Stimulated activated CD4-positive, alpha-beta T cell treated with anti-CD3 and anti-CD28 coated beads, Interleukin-2, amount 100 ng/mL, for 24 hours (primary cell): ENCODE data around the gene NRIP3.
"Not testable (repeated sequence)": the region's sequence is repeated elsewhere in the genome, so short reads cannot be mapped to it uniquely, and the experiment has no call there.

Experiments used
- DNase-seq, 2 donors: peaks; one replicate each; pipeline ENCODE4 v3.0.0-alpha.2; 2020

NRIP3 gene

GRCh38 chr11:9015677-9016076 is 11.9 kb upstream of the NRIP3 start:
- DNase-seq = peak; percentile 48 to 58

GRCh38 chr11:9014826-9015225 is 11.0 kb upstream of the NRIP3 start:
- DNase-seq = no peak

- no peak for DNase-seq
Observed at GRCh38 chr11:9013373-9013772, 9.6 kb upstream of the NRIP3 start.

DNA sequence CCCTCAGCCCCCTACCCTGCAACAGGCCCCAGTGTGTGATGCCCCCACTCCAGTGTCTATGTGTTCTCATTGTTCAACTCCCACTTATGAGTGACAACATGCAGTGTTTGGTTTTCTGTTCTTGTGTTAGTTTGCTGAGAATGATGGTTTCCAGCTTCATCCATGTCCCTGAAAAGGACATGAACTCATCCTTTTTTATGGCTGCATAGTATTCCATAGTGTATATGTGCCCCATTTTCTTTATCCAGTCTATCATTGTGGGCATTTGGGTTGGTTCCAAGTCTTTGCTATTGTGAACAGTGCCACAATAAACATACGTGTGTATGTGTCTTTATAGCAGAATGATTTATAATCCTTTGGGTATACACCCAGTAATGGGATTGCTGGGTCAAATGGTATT is 5.7 kb upstream of the NRIP3 start:
- not testable (repeated sequence) for DNase-seq

DNA sequence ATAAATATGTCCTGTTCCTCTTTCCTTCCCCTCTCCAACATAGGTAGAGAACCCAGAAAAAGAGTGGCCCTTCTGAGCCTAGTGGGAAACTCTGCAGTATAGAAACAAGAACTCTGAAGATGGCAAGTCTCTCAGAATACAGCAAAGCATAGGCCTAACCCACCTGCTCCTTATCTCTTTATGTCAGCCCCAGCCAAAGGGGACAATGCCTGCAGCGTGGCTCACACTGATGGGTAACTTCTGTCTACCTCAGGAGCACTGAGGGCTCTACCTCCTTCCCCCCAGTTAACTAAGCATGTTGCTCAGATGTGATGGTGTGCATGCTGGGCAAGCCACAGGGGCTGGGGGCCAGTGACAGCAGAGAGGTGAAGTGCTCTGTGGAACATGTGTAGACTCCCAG is 4.9 kb upstream of the NRIP3 start:
- DNase-seq = no peak

GRCh38 chr11:9008011-9008550 is 4.3 kb upstream of the NRIP3 start:
- DNase-seq = no peak

DNA sequence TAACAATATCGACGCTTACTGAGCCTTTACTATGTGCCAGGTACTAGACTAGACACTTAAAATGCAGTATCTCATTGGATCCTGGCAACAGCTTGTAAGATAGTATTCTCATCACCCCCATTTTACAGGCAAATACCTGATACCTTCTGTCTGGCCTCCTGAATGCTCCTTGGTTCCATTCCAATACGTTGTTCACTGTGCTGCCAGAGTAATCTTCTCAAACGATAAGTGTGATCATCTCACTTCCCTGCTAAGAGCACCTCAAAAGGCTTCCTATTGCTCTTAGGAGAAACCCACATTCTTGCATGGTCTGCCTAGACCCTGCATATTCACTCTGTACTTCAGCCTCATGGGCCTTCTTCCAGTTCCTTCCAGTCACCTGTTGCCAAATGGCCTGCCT is 1.3 kb upstream of the NRIP3 start:
- no peak for DNase-seq

DNA sequence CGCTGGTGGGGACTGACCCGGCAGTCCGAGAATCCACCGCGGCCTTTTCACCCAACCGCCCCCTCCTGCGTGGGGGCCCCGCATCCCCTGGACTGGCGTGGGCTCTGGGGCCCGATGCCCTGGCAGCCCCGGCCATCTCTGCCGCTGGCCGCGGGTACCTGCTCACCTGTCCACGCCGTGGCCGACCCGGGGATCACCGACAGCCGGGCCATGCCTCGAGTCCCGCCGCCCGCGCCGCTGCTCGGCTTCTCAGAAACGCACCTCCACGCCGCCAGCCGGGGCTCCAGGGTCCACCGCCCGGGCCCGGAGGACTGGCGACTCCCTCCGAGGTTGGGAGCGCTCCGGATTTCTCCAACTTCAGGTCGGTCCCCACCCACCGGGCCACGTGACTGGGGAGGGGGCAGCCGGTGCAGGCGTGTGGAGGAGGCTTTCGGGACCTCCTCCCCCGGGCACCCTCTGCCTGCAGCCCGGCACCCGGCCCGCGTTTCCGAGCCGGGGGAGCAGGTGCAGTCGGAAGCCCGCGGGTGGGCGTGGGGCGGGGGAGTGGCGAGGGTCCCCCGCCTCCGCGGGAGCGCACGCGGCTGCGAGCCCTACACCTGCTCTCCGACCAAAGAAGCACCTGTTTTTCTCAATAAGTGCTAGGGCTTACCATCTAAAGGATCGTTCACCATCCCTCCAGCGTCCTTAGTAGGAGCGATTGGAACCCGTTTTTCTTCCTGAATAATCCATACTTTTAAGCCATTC is 554 bp upstream of the NRIP3 start:
- peak; percentile 23 to 28 for DNase-seq

GRCh38 chr11:9002920-9003572 is 755 bp downstream of the NRIP3 start:
- DNase-seq = peak; percentile 34 to 37

DNA sequence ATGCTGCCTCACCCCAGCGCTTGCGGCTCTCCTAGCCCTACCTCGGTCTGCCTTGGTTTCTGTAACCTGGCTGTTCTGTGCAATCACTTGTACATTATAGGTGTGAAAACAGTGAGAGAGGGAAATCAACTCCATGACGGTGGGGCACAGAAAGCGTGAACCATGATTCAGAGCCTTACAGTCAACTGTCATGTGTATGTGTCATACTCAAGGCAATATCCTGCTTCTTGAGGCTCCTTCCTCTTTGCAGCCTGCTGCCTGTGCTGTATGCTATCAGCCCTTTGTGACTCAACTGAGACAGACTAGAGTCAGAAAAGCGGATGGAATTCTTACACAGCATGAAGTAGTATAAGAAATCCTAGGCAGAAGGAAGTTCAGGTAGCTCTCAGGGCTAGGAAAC is 2.1 kb downstream of the NRIP3 start:
- DNase-seq = peak; percentile 42 to 55

DNA sequence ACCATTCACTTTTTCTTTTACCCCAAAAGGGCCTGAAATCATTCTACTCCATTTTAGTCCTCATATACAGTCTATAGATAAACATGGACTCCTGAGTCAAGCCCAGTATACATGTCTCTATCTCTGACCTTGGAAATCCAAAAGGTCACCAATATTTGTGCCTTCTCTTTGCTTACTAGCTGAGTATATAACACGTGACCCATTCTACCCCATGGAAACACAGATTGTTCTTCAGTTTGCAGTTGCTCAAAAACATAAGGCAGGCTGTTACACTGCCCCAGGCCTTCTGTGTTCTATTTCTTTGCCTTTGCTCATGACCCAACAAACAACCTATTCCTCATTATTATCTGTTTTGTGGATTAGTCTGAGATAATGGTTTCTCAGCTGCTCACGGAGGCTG is 5.8 kb downstream of the NRIP3 start:
- no peak for DNase-seq

GRCh38 chr11:8997451-8997850 is 6.3 kb downstream of the NRIP3 start:
- no peak for DNase-seq

DNA sequence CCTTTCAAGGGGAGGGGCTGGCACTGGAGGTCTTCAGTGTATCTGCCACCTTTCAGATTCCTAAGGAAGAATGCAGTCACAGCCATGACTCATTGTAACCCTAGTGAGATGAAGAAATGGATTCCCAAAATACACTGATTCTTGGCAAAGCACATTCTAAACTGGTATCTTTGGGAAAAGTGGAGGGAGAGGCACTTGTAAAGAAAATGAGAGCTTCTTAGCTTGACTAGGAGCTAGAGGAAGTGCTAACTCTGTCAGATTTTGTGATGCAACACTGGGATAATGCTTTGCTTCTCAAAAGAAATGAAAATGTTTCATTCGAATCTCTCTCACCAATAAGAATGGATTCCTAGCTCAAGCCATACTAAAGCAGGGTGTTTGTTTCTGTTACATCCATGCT is 14.3 kb downstream of the NRIP3 start:
- DNase-seq = no peak

- DNase-seq = no peak
Observed at GRCh38 chr11:8988329-8989234, 15.2 kb downstream of the NRIP3 start.

DNA sequence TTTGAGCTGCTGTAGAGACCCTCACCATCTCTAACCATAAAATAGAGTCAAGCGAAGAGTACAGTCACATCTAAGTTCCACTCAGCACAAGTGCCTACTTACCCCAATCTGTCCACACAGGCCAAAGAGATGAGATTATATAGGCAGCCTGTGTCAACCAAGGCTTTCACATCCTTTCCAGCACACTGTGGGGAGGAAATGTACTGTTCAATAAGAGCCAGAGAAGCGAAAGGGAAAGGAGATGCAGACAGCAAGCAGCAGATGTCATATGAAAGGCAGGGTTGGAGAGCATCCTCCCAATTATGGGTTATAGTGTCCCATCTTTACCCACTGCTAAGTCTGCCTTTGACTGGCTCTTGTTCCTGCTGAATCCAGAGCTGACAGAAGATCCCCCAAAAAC is 16.4 kb downstream of the NRIP3 start:
- no peak for DNase-seq

DNA sequence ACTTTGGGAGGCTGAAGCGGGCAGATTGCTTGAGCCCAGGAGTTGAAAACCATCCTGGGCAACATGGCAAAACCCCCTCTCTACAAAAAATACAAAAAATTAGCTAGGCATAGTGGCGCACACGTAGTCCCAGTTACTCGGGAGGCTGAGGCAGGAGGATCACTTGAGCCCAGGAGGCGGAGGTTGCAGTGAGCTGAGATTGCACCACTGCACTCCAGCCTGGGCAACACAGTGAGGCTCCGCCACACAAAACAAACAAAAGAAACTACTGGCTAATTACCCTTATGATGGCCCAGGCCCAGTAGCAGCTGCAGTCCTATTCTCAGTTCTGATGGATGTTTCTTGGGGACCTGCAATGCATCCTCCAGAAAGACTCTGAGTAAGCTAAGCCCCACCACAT is 17.0 kb downstream of the NRIP3 start:
- DNase-seq = not testable (repeated sequence)

GRCh38 chr11:8985462-8985861 is 18.3 kb downstream of the NRIP3 start:
- no peak for DNase-seq

DNA sequence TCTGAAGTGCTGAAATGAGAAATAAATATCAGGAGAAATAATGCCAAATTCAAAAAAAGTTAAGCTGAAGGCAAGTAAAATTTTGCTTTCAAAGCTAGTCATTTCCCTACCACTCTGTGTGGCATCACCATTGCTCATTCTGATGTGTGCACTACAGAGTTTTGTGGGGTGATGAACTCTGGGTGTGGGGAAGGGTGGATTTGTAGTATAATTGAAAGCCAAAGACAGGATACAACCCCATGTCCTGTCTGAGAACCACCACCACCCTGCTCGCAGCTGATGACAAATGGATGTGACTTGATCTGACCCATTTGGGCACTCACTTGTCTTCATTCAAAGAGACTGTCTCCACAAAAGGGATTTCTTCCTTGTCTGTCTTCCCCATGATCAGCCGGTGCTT is 20.2 kb downstream of the NRIP3 start:
- DNase-seq = no peak

GRCh38 chr11:8980485-8980884 is 23.3 kb downstream of the NRIP3 start:
- DNase-seq = no peak

DNA sequence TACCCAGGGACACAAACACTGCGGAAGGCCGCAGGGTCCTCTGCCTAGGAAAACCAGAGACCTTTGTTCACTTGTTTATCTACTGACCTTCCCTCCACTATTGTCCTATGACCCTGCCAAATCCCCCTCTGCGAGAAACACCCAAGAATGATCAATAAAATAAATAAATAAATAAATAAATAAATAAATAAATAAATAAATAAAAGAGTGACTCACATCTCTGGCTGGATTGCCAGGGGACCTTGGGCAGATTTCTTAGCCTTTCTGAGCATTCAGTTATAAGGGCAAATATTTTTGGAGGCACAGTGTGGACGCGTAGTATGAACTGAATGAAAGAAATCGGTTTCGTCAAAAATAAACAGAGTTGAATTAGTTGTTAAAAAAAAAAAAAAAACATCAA is 24.4 kb downstream of the NRIP3 start:
- DNase-seq = not testable (repeated sequence)

DNA sequence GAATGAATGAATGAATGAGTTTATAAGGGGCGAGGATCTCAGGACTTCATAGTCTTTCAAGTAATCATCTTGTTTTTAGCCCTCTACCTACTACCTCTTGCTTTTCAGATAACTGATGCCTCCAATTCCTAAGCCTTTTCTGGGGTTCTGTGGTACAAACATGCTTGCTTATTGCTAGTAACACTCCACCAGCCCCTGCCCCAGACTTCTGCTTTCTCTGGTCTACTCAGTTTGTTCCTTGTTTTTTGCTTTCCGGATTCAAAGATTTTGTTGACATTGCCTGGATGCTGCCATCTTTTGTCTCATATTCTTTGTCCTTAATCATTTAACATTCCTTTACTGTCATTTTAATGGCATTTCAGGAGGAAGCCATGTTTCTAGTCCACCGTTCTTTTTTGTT is 30.7 kb downstream of the NRIP3 start:
- DNase-seq = no peak

DNA sequence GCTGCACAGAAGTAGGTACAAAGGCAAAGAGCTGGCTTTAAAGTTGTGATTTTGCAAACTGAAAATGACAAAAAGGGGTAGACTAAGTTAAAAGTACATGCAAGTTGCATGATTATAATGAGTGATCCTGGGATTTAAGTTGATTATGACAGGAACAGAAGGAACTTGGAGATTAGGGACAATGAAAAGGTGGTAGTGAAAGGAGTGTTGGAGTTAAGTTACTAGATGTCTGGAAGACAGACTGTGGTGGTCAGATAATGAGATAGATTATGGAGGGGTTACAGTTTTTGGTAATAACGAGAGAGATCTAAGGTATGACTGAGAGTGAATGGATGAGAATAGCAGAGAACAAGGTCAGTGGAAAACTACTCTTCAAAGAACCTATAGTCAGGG is 31.9 kb downstream of the NRIP3 start:
- no peak for DNase-seq

DNA sequence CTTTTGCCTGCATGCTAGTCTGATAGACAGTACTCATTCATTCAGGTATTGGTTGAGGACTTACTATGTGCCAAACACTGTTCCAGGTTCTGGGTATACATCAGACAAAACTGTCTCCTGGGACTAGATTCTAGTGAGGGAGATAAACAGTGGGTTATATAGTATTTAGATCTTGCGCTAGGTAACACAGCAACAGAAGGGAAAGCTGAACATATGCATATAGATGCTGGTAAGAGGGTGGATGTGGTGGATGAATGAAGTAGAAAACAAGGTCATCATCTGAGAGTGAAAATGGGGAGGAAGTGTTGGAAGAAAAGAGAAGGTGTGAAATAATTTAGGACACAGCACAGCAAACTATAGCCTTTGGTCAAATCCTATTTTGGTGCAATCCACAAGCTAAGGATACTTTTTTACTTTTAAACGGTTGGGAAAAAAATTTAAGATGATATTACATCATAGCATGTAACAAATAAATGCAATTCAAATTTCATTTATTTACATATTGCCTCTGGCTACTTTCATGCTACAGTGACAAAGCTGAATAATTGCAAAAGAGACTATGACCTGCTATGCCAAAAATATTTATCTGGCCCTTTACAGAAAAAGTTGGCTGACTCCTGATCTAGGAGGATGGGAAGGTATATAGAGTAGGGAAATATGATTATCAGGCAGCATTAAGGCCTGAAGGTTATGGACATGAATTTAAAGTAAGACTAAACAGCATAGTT is 32.4 kb downstream of the NRIP3 start:
- no peak for DNase-seq
